Caco-2 (cell line): ENCODE measurements around the gene CSMD2. TPM values are rescaled to one million over a fixed set of nuclear protein-coding genes. Genes with fewer than 3 reads are reported as not detected.

Source experiments
- BruUV-seq: library from RNA; stranded (reverse); fragments of 400-500 nt; replicated peaks from 2 replicates; lab custom pipeline; 2021; lab: Mats Ljungman, UMichigan
- CTCF ChIA-PET: fragments of 300-600 bp; sonication (Branson Sonifier 250); formaldehyde crosslinking; loops from one replicate; lab custom pipeline; 2022; ENCODE audit warnings: antibody characterized with exemption; lab: Charles Lee
- POLR2A ChIA-PET: fragments of 300-600 bp; sonication (Branson Sonifier 250); formaldehyde crosslinking; loops from one replicate; lab custom pipeline; 2022; ENCODE audit warnings: antibody characterized with exemption; lab: Charles Lee
- DNase-seq, 2 experiments: peaks; one replicate each; pipeline versions ENCODE4 v3.0.0 to v3.0.0-alpha.2; 2020 to 2022
- H3K27me3 ChIP-seq: replicated peaks from 2 replicates; pipeline ENCODE4 v1.6.0; 2011; ENCODE audit warnings: low read length; ENCODE audit not compliant: control insufficient read depth, insufficient read depth
- H3K36me3 ChIP-seq: 2 replicates; pipeline ENCODE4 v1.5.1; 2011; ENCODE audit warnings: low read length; ENCODE audit not compliant: control insufficient read depth, insufficient read depth
- H3K4me1 ChIP-seq: fragments of 250-450 bp; sonication (Bioruptor Pico); 2 replicates; pipeline ENCODE4 v1.5.1; 2020; ENCODE audit warnings: mild to moderate bottlenecking
- H3K4me3 ChIP-seq: 2 replicates; pipeline ENCODE4 v1.5.1; 2011; ENCODE audit warnings: low read depth, mild to moderate bottlenecking, control low read depth, low read length
- H3K9me3 ChIP-seq: fragments of 250-450 bp; sonication (Bioruptor Pico); 2 replicates; pipeline ENCODE4 v1.5.1; 2020; ENCODE audit warnings: mild to moderate bottlenecking, moderate library complexity
- H3K27ac Mint-ChIP-seq: one replicate; pipeline ENCODE4 v1.8.0; 2022; ENCODE audit warnings: mixed read lengths; ENCODE audit not compliant: unreplicated experiment
- H3K27me3 Mint-ChIP-seq: one replicate; pipeline ENCODE4 v1.8.0; 2022; ENCODE audit warnings: mixed read lengths; ENCODE audit not compliant: insufficient read depth, unreplicated experiment
- H3K36me3 Mint-ChIP-seq: one replicate; pipeline ENCODE4 v1.8.0; 2022; ENCODE audit warnings: mild to moderate bottlenecking, mixed read lengths; ENCODE audit not compliant: insufficient read depth, unreplicated experiment
- H3K4me1 Mint-ChIP-seq: one replicate; pipeline ENCODE4 v1.8.0; 2022; ENCODE audit warnings: low read depth, mixed read lengths; ENCODE audit not compliant: unreplicated experiment
- H3K4me3 Mint-ChIP-seq: one replicate; pipeline ENCODE4 v1.8.0; 2022; ENCODE audit warnings: mild to moderate bottlenecking, moderate library complexity, mixed read lengths; ENCODE audit not compliant: unreplicated experiment
- H3K9me3 Mint-ChIP-seq: one replicate; pipeline ENCODE4 v1.8.0; 2022; ENCODE audit warnings: mixed read lengths; ENCODE audit not compliant: unreplicated experiment
- intact Hi-C: fragments of 100-400 bp; cut with micrococcal nuclease; formaldehyde crosslinking; loops from one replicate; pipeline ENCODE4 v1.10.0; 2022; ENCODE audit not compliant: unreplicated experiment
- total RNA-seq: library from RNA; stranded (reverse); gene quantifications from 2 replicates; pipeline ENCODE4 v1.2.3, GENCODE V29; 2022
- TF ChIP-seq, protein P1 (sequence below), 2 experiments: fragments of 200-600 bp in 1 of 2; IDR thresholded peaks; 1 replicate in 1 of 2; 2 replicates in 1 of 2; pipeline versions ENCODE4 v1.5.1 to v1.8.0; 2011 to 2022; ENCODE audit warnings: antibody characterized with exemption in 1 of 2, control low read depth in 1 of 2, inconsistent platforms in 1 of 2, low read depth in 1 of 2, low read length in 1 of 2, mild to moderate bottlenecking in 1 of 2, moderate library complexity in 1 of 2; ENCODE audit not compliant: insufficient read depth in 1 of 2, severe bottlenecking in 1 of 2, unreplicated experiment in 1 of 2

Gene CSMD2
- total RNA-seq, 1 experiment from 2014 or later = not detected

DNA sequence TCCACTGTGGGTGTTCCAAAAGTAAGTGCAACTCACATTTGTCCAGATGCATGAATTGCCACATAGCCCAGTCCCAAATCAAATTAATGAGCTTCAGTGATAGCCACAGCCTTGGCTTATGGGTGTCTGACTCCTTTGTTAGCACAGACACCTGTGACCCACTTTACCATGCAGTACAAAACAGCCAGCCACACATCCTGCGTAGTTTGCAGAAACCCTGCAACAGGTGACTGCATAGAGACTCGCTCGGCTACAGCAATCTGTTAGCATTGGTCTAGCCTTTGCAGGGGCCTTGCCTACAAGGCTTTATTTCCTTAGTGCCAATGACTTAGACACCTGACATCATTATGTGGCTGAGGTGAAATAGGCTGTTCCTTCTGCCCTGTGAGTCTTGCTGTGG lies 135.5 kb downstream of the CSMD2 start:
- H3K27me3 ChIP-seq = no peaks in the 10 kb centered on the region
- CTCF ChIA-PET = no interaction called here
- no peaks in the 10 kb centered on the region for H3K36me3 ChIP-seq
- no TSS peak for BruUV-seq
- intact Hi-C loops = no loop called here
- peaks cover 5% of the 10 kb centered on the region for H3K27me3 Mint-ChIP-seq
- H3K36me3 Mint-ChIP-seq = no peaks in the 10 kb centered on the region
- H3K4me1 Mint-ChIP-seq = no peaks in the 10 kb centered on the region
- H3K4me3 ChIP-seq = no peak overlapping the region
- H3K4me3 Mint-ChIP-seq = no peak overlapping the region
- no peak for DNase-seq
- H3K9me3 ChIP-seq = no peaks in the 10 kb centered on the region
- TF ChIP-seq, protein P1, sequence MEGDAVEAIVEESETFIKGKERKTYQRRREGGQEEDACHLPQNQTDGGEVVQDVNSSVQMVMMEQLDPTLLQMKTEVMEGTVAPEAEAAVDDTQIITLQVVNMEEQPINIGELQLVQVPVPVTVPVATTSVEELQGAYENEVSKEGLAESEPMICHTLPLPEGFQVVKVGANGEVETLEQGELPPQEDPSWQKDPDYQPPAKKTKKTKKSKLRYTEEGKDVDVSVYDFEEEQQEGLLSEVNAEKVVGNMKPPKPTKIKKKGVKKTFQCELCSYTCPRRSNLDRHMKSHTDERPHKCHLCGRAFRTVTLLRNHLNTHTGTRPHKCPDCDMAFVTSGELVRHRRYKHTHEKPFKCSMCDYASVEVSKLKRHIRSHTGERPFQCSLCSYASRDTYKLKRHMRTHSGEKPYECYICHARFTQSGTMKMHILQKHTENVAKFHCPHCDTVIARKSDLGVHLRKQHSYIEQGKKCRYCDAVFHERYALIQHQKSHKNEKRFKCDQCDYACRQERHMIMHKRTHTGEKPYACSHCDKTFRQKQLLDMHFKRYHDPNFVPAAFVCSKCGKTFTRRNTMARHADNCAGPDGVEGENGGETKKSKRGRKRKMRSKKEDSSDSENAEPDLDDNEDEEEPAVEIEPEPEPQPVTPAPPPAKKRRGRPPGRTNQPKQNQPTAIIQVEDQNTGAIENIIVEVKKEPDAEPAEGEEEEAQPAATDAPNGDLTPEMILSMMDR (IDR thresholded peaks at IDR 0.05; ENCODE audit: insufficient read depth in 1 of 2, low read depth in 1 of 2, low read length in 1 of 2, severe bottlenecking in 1 of 2, unreplicated experiment in 1 of 2) = no peak
- H3K27ac Mint-ChIP-seq = no peak overlapping the region
- H3K9me3 Mint-ChIP-seq = no peaks in the 10 kb centered on the region
- POLR2A ChIA-PET = no interaction called here
- no peaks in the 10 kb centered on the region for H3K4me1 ChIP-seq

DNA sequence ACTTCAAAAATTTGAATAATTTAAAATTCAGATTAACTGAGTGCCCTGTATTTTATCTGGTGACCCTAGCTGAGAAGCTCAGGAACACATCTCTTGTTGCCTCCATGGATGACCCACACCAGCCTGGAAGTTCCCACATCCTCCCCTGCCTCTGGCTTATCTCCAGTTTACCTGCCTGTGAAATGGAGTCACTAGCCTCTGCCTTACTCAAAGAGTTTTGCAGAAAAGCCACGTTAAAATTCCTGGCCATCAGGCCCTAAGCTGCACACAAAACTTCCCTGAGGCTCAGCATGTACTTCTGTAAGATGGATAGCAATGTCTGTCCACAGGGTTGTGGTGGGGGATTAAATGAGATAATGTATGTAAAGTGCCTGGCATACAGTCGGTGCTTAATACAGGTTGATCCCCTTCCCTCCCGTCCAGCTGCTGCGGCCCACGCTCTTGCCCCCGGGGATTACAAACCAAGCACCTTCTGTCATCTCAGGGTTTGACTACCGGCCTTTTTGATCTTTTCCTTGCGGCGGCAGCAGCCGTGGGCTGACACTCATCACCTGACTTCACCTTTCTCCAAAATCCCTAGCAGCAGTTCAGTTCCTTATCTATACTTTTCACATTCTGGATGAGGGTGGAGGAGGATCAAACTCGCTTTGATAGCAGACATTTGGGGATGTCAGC lies 136.5 kb downstream of the CSMD2 start:
- TF ChIP-seq, protein P1 (IDR thresholded peaks at IDR 0.05; ENCODE audit: insufficient read depth in 1 of 2, low read depth in 1 of 2, low read length in 1 of 2, severe bottlenecking in 1 of 2, unreplicated experiment in 1 of 2) = no peak
- Mint-ChIP-seq H3K4me3 (no peak overlapping the region), H3K9me3 (no peaks in the 10 kb centered on the region), H3K36me3 (no peaks in the 10 kb centered on the region), H3K4me1 (no peaks in the 10 kb centered on the region), H3K27ac (no peak overlapping the region), H3K27me3 (peaks cover 5% of the 10 kb centered on the region)
- H3K4me1 ChIP-seq = no peaks in the 10 kb centered on the region
- no peaks in the 10 kb centered on the region for H3K36me3 ChIP-seq
- H3K9me3 ChIP-seq = no peaks in the 10 kb centered on the region
- ChIA-PET CTCF (no interaction called here), POLR2A (no interaction called here)
- H3K4me3 ChIP-seq = no peak overlapping the region
- intact Hi-C loops = no loop called here
- no peak for DNase-seq
- H3K27me3 ChIP-seq = no peaks in the 10 kb centered on the region
- BruUV-seq = no TSS peak

DNA sequence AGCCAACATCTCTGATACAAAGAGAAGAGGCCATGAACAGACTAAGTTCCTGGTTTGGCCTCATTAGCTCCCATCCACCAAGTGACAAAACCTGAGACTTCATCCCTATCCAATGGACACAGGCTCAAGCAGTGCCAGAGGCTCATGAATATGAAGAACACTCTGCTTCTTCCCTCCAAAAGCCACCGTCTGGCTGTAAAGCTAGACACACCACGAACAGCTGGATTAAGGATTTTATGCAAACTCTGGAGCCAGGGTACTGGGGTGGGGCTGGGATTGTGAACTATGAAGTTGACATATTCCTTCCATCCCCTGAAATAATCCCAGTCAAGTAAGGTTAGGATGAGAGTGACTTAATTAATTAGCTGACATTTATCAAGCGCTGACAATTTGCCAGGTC lies 139.4 kb downstream of the CSMD2 start:
- H3K27me3 Mint-ChIP-seq = peaks cover 8% of the 10 kb centered on the region
- no peaks in the 10 kb centered on the region for H3K36me3 ChIP-seq
- H3K27me3 ChIP-seq = no peaks in the 10 kb centered on the region
- H3K4me3 Mint-ChIP-seq = no peak overlapping the region
- ChIA-PET CTCF (no interaction called here), POLR2A (no interaction called here)
- H3K9me3 ChIP-seq = no peaks in the 10 kb centered on the region
- intact Hi-C loops = no loop called here
- H3K27ac Mint-ChIP-seq = no peak overlapping the region
- H3K4me1 Mint-ChIP-seq = no peaks in the 10 kb centered on the region
- DNase-seq = no peak
- BruUV-seq = no TSS peak
- TF ChIP-seq, protein P1 (IDR thresholded peaks at IDR 0.05; ENCODE audit: insufficient read depth in 1 of 2, low read depth in 1 of 2, low read length in 1 of 2, severe bottlenecking in 1 of 2, unreplicated experiment in 1 of 2) = no peak
- no peaks in the 10 kb centered on the region for H3K9me3 Mint-ChIP-seq
- no peaks in the 10 kb centered on the region for H3K36me3 Mint-ChIP-seq
- no peak overlapping the region for H3K4me3 ChIP-seq
- H3K4me1 ChIP-seq = no peaks in the 10 kb centered on the region
